H9 (cell line): ENCODE results near the gene EIF3K. TPM values are rescaled to one million over a fixed set of nuclear protein-coding genes. Genes with fewer than 3 reads are reported as not detected.

Source experiments
- DNase-seq: peaks from one replicate; pipeline ENCODE4 v3.0.0-alpha.2; 2017
- H2AFZ ChIP-seq: one replicate; pipeline ENCODE4 v1.6.1; 2013; ENCODE audit warnings: mild to moderate bottlenecking, low read length, control low read depth, moderate library complexity
- H2AK5ac ChIP-seq: 2 replicates; pipeline ENCODE4 v1.6.1; 2013; ENCODE audit warnings: low read length, control low read depth, mixed read lengths; ENCODE audit not compliant: insufficient read length
- H2BK120ac ChIP-seq: one replicate; pipeline ENCODE4 v1.6.1; 2013; ENCODE audit warnings: low read depth, mild to moderate bottlenecking, low read length, control low read depth, inconsistent platforms; ENCODE audit not compliant: poor library complexity, severe bottlenecking
- H2BK12ac ChIP-seq: 2 replicates; pipeline ENCODE4 v1.6.1; 2013; ENCODE audit warnings: low read length, control low read depth, mixed read lengths, low read depth; ENCODE audit not compliant: insufficient read length
- H2BK15ac ChIP-seq: 2 replicates; pipeline ENCODE4 v1.6.1; 2013; ENCODE audit warnings: low read depth, low read length, control low read depth
- H2BK20ac ChIP-seq: one replicate; pipeline ENCODE4 v1.6.1; 2013; ENCODE audit warnings: low read depth, mild to moderate bottlenecking, low read length, control low read depth, inconsistent platforms; ENCODE audit not compliant: poor library complexity, severe bottlenecking
- H2BK5ac ChIP-seq: 2 replicates; pipeline ENCODE4 v1.6.1; 2013; ENCODE audit warnings: low read length, control low read depth, mixed read lengths; ENCODE audit not compliant: insufficient read length
- H3K14ac ChIP-seq: 2 replicates; pipeline ENCODE4 v1.6.1; 2013; ENCODE audit warnings: low read length, control low read depth; ENCODE audit not compliant: insufficient read depth
- H3K18ac ChIP-seq: 2 replicates; pipeline ENCODE4 v1.6.1; 2013; ENCODE audit warnings: low read depth, mild to moderate bottlenecking, mixed read lengths, low read length, control low read depth; ENCODE audit not compliant: insufficient read length
- H3K23ac ChIP-seq: 2 replicates; pipeline ENCODE4 v1.6.1; 2013; ENCODE audit warnings: low read length, control low read depth, mixed read lengths, low read depth; ENCODE audit not compliant: insufficient read length
- H3K23me2 ChIP-seq: 2 replicates; pipeline ENCODE4 v1.6.1; 2013; ENCODE audit warnings: low read depth, mild to moderate bottlenecking, mixed read lengths, low read length, control low read depth; ENCODE audit not compliant: insufficient read length, poor library complexity, severe bottlenecking
- H3K27ac ChIP-seq: 2 replicates; pipeline ENCODE4 v1.5.1; 2013; ENCODE audit warnings: low read length, control low read depth, mixed read lengths, low read depth; ENCODE audit not compliant: insufficient read length
- H3K27me3 ChIP-seq: 2 replicates; pipeline ENCODE4 v1.6.1; 2013; ENCODE audit warnings: low read length, control low read depth, inconsistent platforms; ENCODE audit not compliant: insufficient read depth
- H3K4ac ChIP-seq: 2 replicates; pipeline ENCODE4 v1.6.1; 2013; ENCODE audit warnings: low read depth, mild to moderate bottlenecking, control low read depth, inconsistent platforms, low read length, moderate library complexity
- H3K4me1 ChIP-seq: 2 replicates; pipeline ENCODE4 v1.6.1; 2013; ENCODE audit warnings: low read length, control low read depth, inconsistent platforms; ENCODE audit not compliant: insufficient read depth
- H3K4me2 ChIP-seq: 2 replicates; pipeline ENCODE4 v1.6.1; 2013; ENCODE audit warnings: low read length, control low read depth, mixed read lengths; ENCODE audit not compliant: insufficient read length, insufficient read depth
- H3K56ac ChIP-seq: 2 replicates; pipeline ENCODE4 v1.6.1; 2013; ENCODE audit warnings: low read depth, mild to moderate bottlenecking, mixed read lengths, low read length, control low read depth; ENCODE audit not compliant: insufficient read length
- H3K79me1 ChIP-seq: 2 replicates; pipeline ENCODE4 v1.6.1; 2013; ENCODE audit warnings: low read depth, mild to moderate bottlenecking, moderate library complexity, low read length, control low read depth, inconsistent platforms; ENCODE audit not compliant: insufficient read depth, poor library complexity, severe bottlenecking
- H3K79me2 ChIP-seq: 2 replicates; pipeline ENCODE4 v1.6.1; 2013; ENCODE audit warnings: low read length, control low read depth, inconsistent platforms; ENCODE audit not compliant: insufficient read depth
- H3K9ac ChIP-seq: 2 replicates; pipeline ENCODE4 v1.6.1; 2013; ENCODE audit warnings: low read length, control low read depth, mixed read lengths; ENCODE audit not compliant: insufficient read length; ENCODE audit errors: extremely low read depth
- H3K9me3 ChIP-seq: one replicate; pipeline ENCODE4 v1.6.1; 2013; ENCODE audit warnings: low read depth, low read length, inconsistent platforms; ENCODE audit not compliant: control insufficient read depth
- H3T11ph ChIP-seq: one replicate; pipeline ENCODE4 v1.6.1; 2013; ENCODE audit warnings: mild to moderate bottlenecking, low read length, control low read depth, inconsistent platforms
- H4K20me1 ChIP-seq: one replicate; pipeline ENCODE4 v1.6.1; 2013; ENCODE audit not compliant: control insufficient read depth, insufficient read length, insufficient read depth
- H4K5ac ChIP-seq: 2 replicates; pipeline ENCODE4 v1.6.1; 2013; ENCODE audit warnings: low read depth, mild to moderate bottlenecking, mixed read lengths, low read length, control low read depth; ENCODE audit not compliant: insufficient read length
- H4K8ac ChIP-seq: replicated peaks from 2 replicates; pipeline ENCODE4 v1.6.1; 2013; ENCODE audit warnings: low read length, control low read depth, mixed read lengths, low read depth; ENCODE audit not compliant: insufficient read length
- H4K91ac ChIP-seq: 2 replicates; pipeline ENCODE4 v1.6.1; 2013; ENCODE audit warnings: low read depth, mild to moderate bottlenecking, moderate library complexity, mixed read lengths, low read length, control low read depth; ENCODE audit not compliant: insufficient read length
- H3K27ac Mint-ChIP-seq, 3 experiments: 2 replicates in 2 of 3; 3 replicates in 1 of 3; pipeline ENCODE4 v1.8.0; 2020 to 2021; ENCODE audit warnings: mixed read lengths in 3 of 3, mild to moderate bottlenecking in 1 of 3, moderate library complexity in 1 of 3
- H3K27me3 Mint-ChIP-seq: 2 replicates; pipeline ENCODE4 v1.8.0; 2021; ENCODE audit warnings: low read depth, mild to moderate bottlenecking, moderate library complexity, mixed read lengths
- H3K36me3 Mint-ChIP-seq, 3 experiments: 2 replicates in 2 of 3; 3 replicates in 1 of 3; pipeline ENCODE4 v1.8.0; 2020 to 2021; ENCODE audit warnings: low read depth in 3 of 3, mixed read lengths in 3 of 3; ENCODE audit not compliant: insufficient read depth in 1 of 3
- H3K4me1 Mint-ChIP-seq, 2 experiments: 2 replicates each; pipeline ENCODE4 v1.8.0; 2020; ENCODE audit warnings: mixed read lengths in 2 of 2
- H3K4me3 Mint-ChIP-seq, 2 experiments: 2 replicates in 1 of 2; 3 replicates in 1 of 2; pipeline ENCODE4 v1.8.0; 2020 to 2021; ENCODE audit warnings: mild to moderate bottlenecking in 2 of 2, mixed read lengths in 2 of 2, moderate library complexity in 1 of 2
- H3K9me3 Mint-ChIP-seq, 2 experiments: 2 replicates in 1 of 2; 3 replicates in 1 of 2; pipeline ENCODE4 v1.8.0; 2020; ENCODE audit warnings: mild to moderate bottlenecking in 2 of 2, mixed read lengths in 2 of 2, moderate library complexity in 1 of 2
- WGBS: extraction: QIAGEN DNeasy Blood & Tissue Kit; methylation state at CpG from one replicate; pipeline ENCODE4 v1.1.7; 2013; ENCODE audit warnings: missing lambda C conversion rate, low lambda C conversion rate, mixed read lengths; ENCODE audit not compliant: insufficient read length; ENCODE audit errors: extremely low coverage; 5-methylcytosine and 5-hydroxymethylcytosine counted together
- total RNA-seq: library from RNA; stranded (reverse); gene quantifications from 2 replicates; pipeline ENCODE4 v1.2.1, GENCODE V29; 2021
- TF ChIP-seq, protein P1 (sequence below): fragments of 200-600 bp; sonication (generic); conservative IDR thresholded peaks from 3 replicates; pipeline ENCODE4 v1.8.0; 2021; ENCODE audit warnings: antibody characterized with exemption, mild to moderate bottlenecking

The EIF3K gene
- total RNA-seq, 1 experiment from 2014 or later: 345 TPM

DNA sequence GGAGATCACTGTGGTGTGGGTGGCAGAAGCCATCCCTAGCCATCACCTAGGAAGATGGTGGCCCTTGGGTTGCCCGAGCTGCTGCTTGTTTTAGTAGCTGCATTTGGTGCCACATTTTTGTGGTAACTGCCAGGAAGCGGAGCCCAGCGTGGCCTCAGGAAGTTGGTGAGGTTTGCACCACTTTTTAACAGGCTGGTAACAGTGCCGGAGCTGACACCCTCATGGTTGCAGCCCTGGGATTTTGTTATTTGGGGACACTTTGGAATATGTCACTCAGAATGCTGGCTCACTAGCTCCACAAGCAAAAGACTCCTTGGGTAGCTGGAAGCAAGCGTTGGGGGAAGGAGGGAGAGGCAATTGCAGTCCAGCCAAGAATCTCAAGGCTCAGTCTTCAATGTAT is 50.6 kb downstream of the EIF3K start:
- Histone ChIP-seq H2AFZ (no peak overlapping the region), H3K9ac (no peak overlapping the region), H2BK5ac (no peak overlapping the region), H3K27ac (no peak overlapping the region), H3K79me2 (peaks cover 34% of the 10 kb centered on the region; the same call in 1 of the 2 replicates), H3K56ac (no peak overlapping the region), H3K4me2 (no peak overlapping the region), H2BK20ac (no peak overlapping the region), H3K9me3 (no peaks in the 10 kb centered on the region), H3K23ac (no peak overlapping the region), H4K8ac (no peak overlapping the region), H3K18ac (no peak overlapping the region), H2BK120ac (no peak overlapping the region), H3K4ac (no peak overlapping the region), H4K5ac (no peak overlapping the region), H2BK12ac (no peak overlapping the region), H3K79me1 (peaks cover 4% of the 10 kb centered on the region), H2AK5ac (no peak overlapping the region), H4K91ac (peak overlapping the region; percentile 8), H2BK15ac (no peak overlapping the region), H4K20me1 (no peaks in the 10 kb centered on the region), H3K23me2 (no peaks in the 10 kb centered on the region), H3K4me1 (peaks cover 33% of the 10 kb centered on the region), H3K27me3 (no peaks in the 10 kb centered on the region), H3K14ac (no peak overlapping the region; the same call in 1 of the 2 replicates), H3T11ph (no peak overlapping the region)
- no CpG with 5 or more reads among the region's 5 CpGs for WGBS
- Mint-ChIP-seq H3K9me3 (no peaks in the 10 kb centered on the region; a peak in 2 of 5 replicates), H3K4me1 (peaks cover 78 to 79% of the 10 kb centered on the region in 2 experiments), H3K4me3 (no peak overlapping the region; a peak in 1 of 5 replicates), H3K27ac (peak overlapping the region in 2 of 3 experiments; percentile 80 to 89; a peak in 4 of 7 replicates), H3K27me3 (no peaks in the 10 kb centered on the region), H3K36me3 (peaks cover 9 to 16% (median 9%) of the 10 kb centered on the region in 3 experiments)
- TF ChIP-seq, protein P1, sequence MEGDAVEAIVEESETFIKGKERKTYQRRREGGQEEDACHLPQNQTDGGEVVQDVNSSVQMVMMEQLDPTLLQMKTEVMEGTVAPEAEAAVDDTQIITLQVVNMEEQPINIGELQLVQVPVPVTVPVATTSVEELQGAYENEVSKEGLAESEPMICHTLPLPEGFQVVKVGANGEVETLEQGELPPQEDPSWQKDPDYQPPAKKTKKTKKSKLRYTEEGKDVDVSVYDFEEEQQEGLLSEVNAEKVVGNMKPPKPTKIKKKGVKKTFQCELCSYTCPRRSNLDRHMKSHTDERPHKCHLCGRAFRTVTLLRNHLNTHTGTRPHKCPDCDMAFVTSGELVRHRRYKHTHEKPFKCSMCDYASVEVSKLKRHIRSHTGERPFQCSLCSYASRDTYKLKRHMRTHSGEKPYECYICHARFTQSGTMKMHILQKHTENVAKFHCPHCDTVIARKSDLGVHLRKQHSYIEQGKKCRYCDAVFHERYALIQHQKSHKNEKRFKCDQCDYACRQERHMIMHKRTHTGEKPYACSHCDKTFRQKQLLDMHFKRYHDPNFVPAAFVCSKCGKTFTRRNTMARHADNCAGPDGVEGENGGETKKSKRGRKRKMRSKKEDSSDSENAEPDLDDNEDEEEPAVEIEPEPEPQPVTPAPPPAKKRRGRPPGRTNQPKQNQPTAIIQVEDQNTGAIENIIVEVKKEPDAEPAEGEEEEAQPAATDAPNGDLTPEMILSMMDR: no peak
- DNase-seq: no peak
